K562 (cell line): ENCODE results near the gene TSHZ1. TPM values are rescaled to one million over a fixed set of nuclear protein-coding genes. Genes with fewer than 3 reads are reported as not detected.
A peak's percentile ranks its signal among the peaks of the same experiment; 100 is the strongest.

Source experiments
- CAMTA2 ChIP-seq: fragments of 250-450 bp; sonication (Bioruptor Pico); conservative IDR thresholded peaks from 2 replicates; pipeline ENCODE4 v1.5.1; 2022
- MEIS2 ChIP-seq: fragments of 450-650 bp; IDR thresholded peaks from 2 replicates; pipeline ENCODE4 v1.6.1; 2014; ENCODE audit warnings: mild to moderate bottlenecking; ENCODE audit not compliant: partially characterized antibody
- POLR2B ChIP-seq: fragments of 450-650 bp; IDR thresholded peaks from 2 replicates; pipeline ENCODE4 v1.6.1; 2018; ENCODE audit warnings: low read depth; ENCODE audit not compliant: partially characterized antibody
- RAD51 ChIP-seq: fragments of 450-650 bp; IDR thresholded peaks from 2 replicates; pipeline ENCODE4 v1.7.1; 2016; ENCODE audit warnings: low read depth, mild to moderate bottlenecking, borderline replicate concordance
- TAF7 ChIP-seq: fragments of 450-650 bp; IDR thresholded peaks from 2 replicates; pipeline ENCODE4 v1.6.1; 2016; ENCODE audit warnings: missing genetic modification characterization, missing compliant biosample characterization
- polyA plus RNA-seq, 8 experiments: library from polyadenylated mRNA; depleted of rRNA in 4 of 8; stranded (reverse) in 5 of 8; unstranded in 3 of 8; fragments of >200 nt; fragmentation: Nextera tagmentation in 2 of 8; fragmentation: Illumina TruSeq in 1 of 8; extraction: Ambion mirVana in 2 of 8; extraction: Trizol in 1 of 8; gene quantifications; 2 replicates each; pipeline versions ENCODE4 v1.2.1 to v1.2.3, GENCODE V29; 2011 to 2014; ENCODE audit warnings: inconsistent platforms in 1 of 8, missing spikeins in 1 of 8
- total RNA-seq, 7 experiments: library from RNA; depleted of rRNA in 6 of 7; stranded (reverse); fragments of >200 nt in 6 of 7; fragmentation: Illumina TruSeq in 2 of 7; extraction: Trizol in 2 of 7; gene quantifications; 2 replicates each; pipeline versions ENCODE4 v1.2.1 to v1.2.3, GENCODE V29; 2011 to 2021; ENCODE audit warnings: low replicate concordance in 1 of 7
- TF ChIP-seq, protein P1 (sequence below): fragments of 450-650 bp; IDR thresholded peaks from 2 replicates; pipeline ENCODE4 v1.6.1; 2016
- TF ChIP-seq, protein P2 (sequence below): fragments of 250-450 bp; sonication (Bioruptor Pico); IDR thresholded peaks from 2 replicates; pipeline ENCODE4 v1.9.0; 2021; ENCODE audit warnings: mild to moderate bottlenecking, inconsistent platforms

The TSHZ1 gene
- total and polyA plus RNA-seq, 9 of the 15 experiments (the other 6 are each of a cell fraction or from before 2014, with no cell fraction given) = 1.1 to 7.2 (median 2.7) TPM

DNA sequence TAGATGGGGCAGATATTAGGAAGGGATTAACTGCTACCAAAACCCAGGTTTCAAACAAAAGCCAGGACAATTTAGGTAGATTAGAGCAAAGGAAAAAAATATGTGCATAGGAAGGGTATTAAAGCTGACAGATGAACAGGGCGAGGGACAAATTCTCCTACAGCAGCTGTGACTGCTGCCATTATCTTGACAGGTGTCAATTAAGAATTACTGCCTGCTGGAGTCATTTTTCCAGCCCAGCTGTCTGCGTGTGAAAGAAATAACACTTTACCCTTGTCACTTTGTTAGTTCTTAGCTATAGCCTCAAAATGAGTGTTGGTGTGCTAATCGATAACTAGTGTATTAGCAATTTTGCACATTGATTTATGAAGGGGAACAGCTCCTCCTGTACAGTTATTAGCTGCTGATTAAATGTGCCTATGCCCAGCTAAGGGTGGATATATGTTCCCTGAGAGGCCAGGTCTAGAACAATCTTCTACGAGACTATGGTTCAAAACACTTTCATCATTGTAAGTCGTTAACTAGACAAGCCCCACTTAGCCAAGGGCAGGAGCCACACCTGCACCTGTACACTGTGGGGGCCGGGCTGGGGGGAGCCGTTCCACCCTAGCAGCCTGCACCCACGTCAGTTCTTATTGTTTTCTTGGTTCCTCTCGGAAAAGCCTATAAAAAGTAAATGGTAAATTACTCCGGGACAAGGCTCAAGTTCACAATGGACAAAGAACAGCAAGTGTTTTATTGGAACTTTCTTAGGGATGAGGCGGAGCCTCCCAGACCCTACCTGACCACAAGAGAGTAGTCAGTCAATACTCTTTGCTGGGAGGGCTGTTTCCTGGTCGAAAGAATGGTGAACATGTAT is 7.7 kb downstream of the TSHZ1 start (continued):
- no peak for TF ChIP-seq TAF7 (tag)
- TF ChIP-seq POLR2B = no peak
- TF ChIP-seq, protein P1, sequence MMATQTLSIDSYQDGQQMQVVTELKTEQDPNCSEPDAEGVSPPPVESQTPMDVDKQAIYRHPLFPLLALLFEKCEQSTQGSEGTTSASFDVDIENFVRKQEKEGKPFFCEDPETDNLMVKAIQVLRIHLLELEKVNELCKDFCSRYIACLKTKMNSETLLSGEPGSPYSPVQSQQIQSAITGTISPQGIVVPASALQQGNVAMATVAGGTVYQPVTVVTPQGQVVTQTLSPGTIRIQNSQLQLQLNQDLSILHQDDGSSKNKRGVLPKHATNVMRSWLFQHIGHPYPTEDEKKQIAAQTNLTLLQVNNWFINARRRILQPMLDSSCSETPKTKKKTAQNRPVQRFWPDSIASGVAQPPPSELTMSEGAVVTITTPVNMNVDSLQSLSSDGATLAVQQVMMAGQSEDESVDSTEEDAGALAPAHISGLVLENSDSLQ = peak; percentile 79
- TF ChIP-seq RAD51 = no peak
- peak; percentile 95 for TF ChIP-seq MEIS2
- TF ChIP-seq CAMTA2 (CRISPR knock-in tag) = no peak
- TF ChIP-seq, protein P2, sequence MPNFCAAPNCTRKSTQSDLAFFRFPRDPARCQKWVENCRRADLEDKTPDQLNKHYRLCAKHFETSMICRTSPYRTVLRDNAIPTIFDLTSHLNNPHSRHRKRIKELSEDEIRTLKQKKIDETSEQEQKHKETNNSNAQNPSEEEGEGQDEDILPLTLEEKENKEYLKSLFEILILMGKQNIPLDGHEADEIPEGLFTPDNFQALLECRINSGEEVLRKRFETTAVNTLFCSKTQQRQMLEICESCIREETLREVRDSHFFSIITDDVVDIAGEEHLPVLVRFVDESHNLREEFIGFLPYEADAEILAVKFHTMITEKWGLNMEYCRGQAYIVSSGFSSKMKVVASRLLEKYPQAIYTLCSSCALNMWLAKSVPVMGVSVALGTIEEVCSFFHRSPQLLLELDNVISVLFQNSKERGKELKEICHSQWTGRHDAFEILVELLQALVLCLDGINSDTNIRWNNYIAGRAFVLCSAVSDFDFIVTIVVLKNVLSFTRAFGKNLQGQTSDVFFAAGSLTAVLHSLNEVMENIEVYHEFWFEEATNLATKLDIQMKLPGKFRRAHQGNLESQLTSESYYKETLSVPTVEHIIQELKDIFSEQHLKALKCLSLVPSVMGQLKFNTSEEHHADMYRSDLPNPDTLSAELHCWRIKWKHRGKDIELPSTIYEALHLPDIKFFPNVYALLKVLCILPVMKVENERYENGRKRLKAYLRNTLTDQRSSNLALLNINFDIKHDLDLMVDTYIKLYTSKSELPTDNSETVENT (CRISPR knock-in tag) = no peak
